HepG2 (cell line): Measurements from ENCODE around the gene TNP2. TPM values are rescaled to one million over a fixed set of nuclear protein-coding genes. Genes with fewer than 3 reads are reported as not detected.

Experiments
- ATF5 ChIP-seq: sonication (generic); formaldehyde crosslinking; IDR thresholded peaks from 2 replicates; pipeline ENCODE4 v1.4.0; 2020; ENCODE audit warnings: mild to moderate bottlenecking, low read depth, missing genetic modification reagents
- BCLAF1 ChIP-seq: fragments of 450-650 bp; IDR thresholded peaks from 2 replicates; pipeline ENCODE4 v1.6.1; 2017; ENCODE audit warnings: mild to moderate bottlenecking
- BRF2 ChIP-seq: sonication (generic); formaldehyde crosslinking; IDR thresholded peaks from 2 replicates; pipeline ENCODE4 v1.8.1; 2022; ENCODE audit warnings: mild to moderate bottlenecking, missing genetic modification reagents
- CSRNP1 ChIP-seq: sonication (generic); formaldehyde crosslinking; IDR thresholded peaks from 2 replicates; pipeline ENCODE4 v1.8.1; 2023; ENCODE audit warnings: mild to moderate bottlenecking, missing genetic modification reagents
- HES4 ChIP-seq: sonication (generic); formaldehyde crosslinking; IDR thresholded peaks from 2 replicates; pipeline ENCODE4 v1.9.0; 2021; ENCODE audit warnings: mild to moderate bottlenecking, missing genetic modification reagents, borderline replicate concordance
- HNF4G ChIP-seq, 2 experiments: sonication (generic) in 1 of 2; formaldehyde crosslinking in 1 of 2; IDR thresholded peaks; 2 replicates each; pipeline versions ENCODE4 v1.4.0 to v1.6.1; 2011 to 2020; ENCODE audit warnings: borderline replicate concordance in 2 of 2, low read depth in 2 of 2, mild to moderate bottlenecking in 2 of 2, low read length in 1 of 2, missing genetic modification reagents in 1 of 2, moderate library complexity in 1 of 2
- HOMEZ ChIP-seq: IDR thresholded peaks from 2 replicates; pipeline ENCODE4 v1.6.1; 2016; ENCODE audit warnings: low read depth
- KDM5B ChIP-seq: sonication (generic); formaldehyde crosslinking; IDR thresholded peaks from 2 replicates; pipeline ENCODE4 v1.4.0; 2020; ENCODE audit warnings: missing genetic modification reagents, mild to moderate bottlenecking, borderline replicate concordance
- NRL ChIP-seq: sonication (generic); formaldehyde crosslinking; IDR thresholded peaks from 2 replicates; pipeline ENCODE4 v1.5.0; 2020; ENCODE audit warnings: missing genetic modification reagents, mild to moderate bottlenecking, moderate library complexity, borderline replicate concordance
- SATB2 ChIP-seq: sonication (generic); formaldehyde crosslinking; IDR thresholded peaks from 2 replicates; pipeline ENCODE4 v1.5.0; 2020; ENCODE audit warnings: missing genetic modification reagents
- U2AF1 ChIP-seq: fragments of 200-400 bp; formaldehyde crosslinking; optimal IDR thresholded peaks from 2 replicates; pipeline ENCODE3; 2017; ENCODE audit warnings: mild to moderate bottlenecking, low read depth, low read length
- ZNF280D ChIP-seq: sonication (generic); formaldehyde crosslinking; IDR thresholded peaks from 2 replicates; pipeline ENCODE4 v1.5.1; 2020; ENCODE audit warnings: mild to moderate bottlenecking, missing genetic modification reagents
- ZNF34 ChIP-seq: sonication (generic); formaldehyde crosslinking; IDR thresholded peaks from 2 replicates; pipeline ENCODE4 v1.4.0; 2020; ENCODE audit warnings: mild to moderate bottlenecking, missing genetic modification reagents, borderline replicate concordance
- ZNF563 ChIP-seq: sonication (generic); formaldehyde crosslinking; IDR thresholded peaks from 2 replicates; pipeline ENCODE4 v1.8.0; 2022; ENCODE audit warnings: mild to moderate bottlenecking, moderate library complexity, missing genetic modification reagents
- ZNF674 ChIP-seq: sonication (generic); formaldehyde crosslinking; IDR thresholded peaks from 2 replicates; pipeline ENCODE4 v1.5.0; 2020; ENCODE audit warnings: low read depth, mild to moderate bottlenecking, missing genetic modification reagents
- ZNF772 ChIP-seq: sonication (generic); formaldehyde crosslinking; IDR thresholded peaks from 2 replicates; pipeline ENCODE4 v1.5.0; 2020; ENCODE audit warnings: mild to moderate bottlenecking, missing genetic modification reagents
- ZNF782 ChIP-seq: sonication (generic); formaldehyde crosslinking; IDR thresholded peaks from 2 replicates; pipeline ENCODE4 v1.4.0; 2020; ENCODE audit warnings: missing genetic modification reagents, mild to moderate bottlenecking, borderline replicate concordance
- polyA plus RNA-seq, 8 experiments: library from polyadenylated mRNA; depleted of rRNA in 3 of 8; stranded (reverse) in 7 of 8; unstranded in 1 of 8; fragments of >200 nt; fragmentation: Illumina TruSeq in 4 of 8; extraction: Trizol in 4 of 8; gene quantifications; 2 replicates each; pipeline versions ENCODE4 v1.2.1 to v1.2.3, GENCODE V29; 2011 to 2016; ENCODE audit warnings: low read depth in 4 of 8, missing spikeins in 1 of 8, mixed read lengths in 1 of 8; ENCODE audit not compliant: insufficient read depth in 1 of 8
- total RNA-seq, 5 experiments: library from RNA; depleted of rRNA; stranded (reverse); fragments of >200 nt; fragmentation: Illumina TruSeq; extraction: Trizol; gene quantifications; 2 replicates each; pipeline ENCODE4 v1.2.3, GENCODE V29; 2016; ENCODE audit warnings: low read depth in 1 of 5

TNP2 gene
- total and polyA plus RNA-seq, 2 of the 13 experiments (the other 11 are each of a cell fraction or from before 2014, with no cell fraction given) = not detected

GRCh38 chr16:11256661-11257130, 12.4 kb downstream of the TNP2 start (continued):
- TF ChIP-seq NRL = no peak
- TF ChIP-seq ZNF280D = no peak
- TF ChIP-seq ZNF772 (CRISPR knock-in tag) = no peak; the same call in 1 of the 2 replicates
- TF ChIP-seq HES4 (CRISPR knock-in tag) = no peak
- 0 out of 2 replicates have a peak, but pooled peaks have one; percentile 52 for TF ChIP-seq ZNF674 (CRISPR knock-in tag)
- no peak for TF ChIP-seq HOMEZ (CRISPR knock-in tag)
- TF ChIP-seq ZNF782 (CRISPR knock-in tag) = no peak
- no peak for TF ChIP-seq BCLAF1
- TF ChIP-seq HNF4G (IDR thresholded peaks at IDR 0.05; ENCODE audit: borderline replicate concordance, low read depth, low read length) = peak; percentile 58; the same call in 1 of the 2 replicates
- TF ChIP-seq HNF4G (CRISPR knock-in tag; IDR thresholded peaks at IDR 0.05; ENCODE audit: borderline replicate concordance, low read depth) = no peak; the same call in 1 of the 2 replicates
- no peak; the same call in 1 of the 2 replicates for TF ChIP-seq KDM5B (CRISPR knock-in tag)
- TF ChIP-seq ZNF563 (CRISPR knock-in tag) = 0 out of 2 replicates have a peak, but pooled peaks have one; percentile 23
- no peak for TF ChIP-seq BRF2
- TF ChIP-seq SATB2 (CRISPR knock-in tag) = no peak
- no peak for TF ChIP-seq CSRNP1 (CRISPR knock-in tag)
- no peak for TF ChIP-seq U2AF1
- TF ChIP-seq ZNF34 (CRISPR knock-in tag) = no peak
- no peak for TF ChIP-seq ATF5 (CRISPR knock-in tag)
